Thoracic aorta (tissue), 2 donors: Measurements from ENCODE around the gene RAB7A. TPM values are rescaled to one million over a fixed set of nuclear protein-coding genes. Genes with fewer than 3 reads are reported as not detected.

ENCODE experiments used
- ATAC-seq: fragments of 150-250 bp; one replicate; pipeline ENCODE4 v1.8.0; 2017; ENCODE audit warnings: low read depth; ENCODE audit not compliant: insufficient number of reproducible peaks, low FRiP score
- DNase-seq: peaks from one replicate; pipeline ENCODE4 v3.0.0-alpha.2; 2020; ENCODE audit warnings: low spot score
- H3K27ac ChIP-seq, 2 donors: fragments of 200-600 bp; sonication (generic); 1 replicate in 1 of 2; 2 replicates in 1 of 2; pipeline ENCODE4 v1.5.1; 2016; ENCODE audit warnings: mild to moderate bottlenecking in 2 of 2, moderate library complexity in 2 of 2
- H3K27me3 ChIP-seq: fragments of 200-600 bp; sonication (generic); replicated peaks from 2 replicates; pipeline ENCODE4 v1.6.0; 2016; ENCODE audit warnings: mild to moderate bottlenecking; ENCODE audit not compliant: insufficient read depth
- H3K36me3 ChIP-seq: fragments of 200-600 bp; sonication (generic); one replicate; pipeline ENCODE4 v1.5.1; 2016
- H3K4me1 ChIP-seq, 2 donors: fragments of 200-600 bp; sonication (generic); 1 replicate in 1 of 2; 2 replicates in 1 of 2; pipeline versions ENCODE4 v1.5.1 to v1.6.0; 2016; ENCODE audit warnings: low read depth in 2 of 2, mild to moderate bottlenecking in 1 of 2; ENCODE audit not compliant: control insufficient read depth in 1 of 2
- H3K4me3 ChIP-seq: fragments of 200-600 bp; sonication (generic); 2 replicates; pipeline ENCODE4 v1.5.1; 2016; ENCODE audit warnings: mild to moderate bottlenecking
- H3K9me3 ChIP-seq: fragments of 200-600 bp; sonication (generic); 2 replicates; pipeline ENCODE4 v1.5.1; 2016
- CTCF ChIP-seq: fragments of 200-600 bp; sonication (generic); IDR thresholded peaks from one replicate; pipeline ENCODE4 v1.5.1; 2019; ENCODE audit warnings: antibody characterized with exemption
- total RNA-seq, 2 donors: library from RNA; depleted of rRNA; stranded (reverse); fragments of >200 nt; gene quantifications; one replicate each; pipeline versions ENCODE4 v1.1.0 to v1.2.3, GENCODE V29; 2016

RAB7A gene
- total RNA-seq, 2 donors from 2014 or later, result 73.1 to 108 TPM

GRCh38 chr3:128858167-128858566 is 132.2 kb downstream of the RAB7A start:
- no peak for DNase-seq
- no peaks in the 10 kb centered on the region for H3K27me3 ChIP-seq
- no peak overlapping the region for H3K4me3 ChIP-seq
- H3K9me3 ChIP-seq, result peaks cover 39% of the 10 kb centered on the region
- TF ChIP-seq CTCF, result no peak
- no peaks in the 10 kb centered on the region for H3K4me1 ChIP-seq
- no peak for ATAC-seq
- H3K27ac ChIP-seq, result no peak overlapping the region
- H3K36me3 ChIP-seq, result no peaks in the 10 kb centered on the region

GRCh38 chr3:128859630-128860029 is 133.6 kb downstream of the RAB7A start:
- Histone ChIP-seq H3K27ac (no peak overlapping the region), H3K4me1 (no peaks in the 10 kb centered on the region), H3K27me3 (no peaks in the 10 kb centered on the region), H3K4me3 (no peak overlapping the region), H3K36me3 (no peaks in the 10 kb centered on the region), H3K9me3 (peaks cover 33% of the 10 kb centered on the region)
- no peak for TF ChIP-seq CTCF
- no peak for ATAC-seq
- DNase-seq, result no peak

- H3K4me3 ChIP-seq, result no peak overlapping the region
- ATAC-seq (no peak), DNase-seq (no peak)
- no peaks in the 10 kb centered on the region for H3K36me3 ChIP-seq
- peaks cover 29% of the 10 kb centered on the region for H3K9me3 ChIP-seq
- no peaks in the 10 kb centered on the region for H3K4me1 ChIP-seq
- H3K27ac ChIP-seq, result no peak overlapping the region
- no peaks in the 10 kb centered on the region for H3K27me3 ChIP-seq
- no peak for TF ChIP-seq CTCF
These were observed 135.5 kb downstream of the RAB7A start for GRCh38 chr3:128861491-128861890.

GRCh38 chr3:128863560-128863959 is 137.6 kb downstream of the RAB7A start:
- no peak for ATAC-seq
- TF ChIP-seq CTCF, result no peak

More at GRCh38 chr3:128863560-128863959, 137.6 kb downstream of the RAB7A start:
- peaks cover 20% of the 10 kb centered on the region for H3K9me3 ChIP-seq
- no peaks in the 10 kb centered on the region for H3K27me3 ChIP-seq
- DNase-seq, result no peak
- no peak overlapping the region for H3K27ac ChIP-seq
- no peaks in the 10 kb centered on the region for H3K36me3 ChIP-seq
- no peaks in the 10 kb centered on the region for H3K4me1 ChIP-seq
- no peak overlapping the region for H3K4me3 ChIP-seq

Other genes with a start within 250 kb of the RAB7A start
- 10 to 100 TPM in 1 of 2 donors, 1 to 10 TPM in 1; 5.2 to 21.3 TPM for gene GATA2, start 233.0 kb upstream of the RAB7A start, total RNA-seq
- gene RPN1, start 75.4 kb upstream of the RAB7A start, total RNA-seq, result 100 to 1,000 TPM; 202 to 227 TPM
- 10 to 100 TPM; 29.9 to 40.8 TPM for gene ACAD9, start 153.4 kb downstream of the RAB7A start, total RNA-seq